Right cardiac atrium (tissue), 5 donors: ENCODE measurements around the gene TUT1. TPM values are rescaled to one million over a fixed set of nuclear protein-coding genes. Genes with fewer than 3 reads are reported as not detected.
"Not testable (repeated sequence)": the region's sequence is repeated elsewhere in the genome, so short reads cannot be mapped to it uniquely, and the experiment has no call there.

Experiments
- ATAC-seq, 2 donors: fragments of 200-7000 bp; cut with Tn5 transposase; one replicate each; pipeline versions ENCODE4 v1.8.0 to v1.9.1; 2020; ENCODE audit warnings: moderate library complexity in 2 of 2, mild to moderate bottlenecking in 1 of 2
- DNase-seq, 3 donors: peaks; one replicate each; pipeline ENCODE4 v3.0.0-alpha.2; 2020
- H3K27ac ChIP-seq: one replicate; pipeline ENCODE4 v1.5.1; 2013; ENCODE audit warnings: mild to moderate bottlenecking, low read length, control low read depth, moderate library complexity
- H3K27me3 ChIP-seq: one replicate; pipeline ENCODE4 v1.6.1; 2013; ENCODE audit not compliant: control insufficient read depth, insufficient read depth
- H3K4me1 ChIP-seq: one replicate; pipeline ENCODE4 v1.6.1; 2013; ENCODE audit warnings: low read length; ENCODE audit not compliant: control insufficient read depth, insufficient read depth
- H3K4me3 ChIP-seq: one replicate; pipeline ENCODE4 v1.5.1; 2013; ENCODE audit warnings: low read length, control low read depth
- H3K9me3 ChIP-seq: one replicate; pipeline ENCODE4 v1.6.1; 2013; ENCODE audit warnings: low read length; ENCODE audit not compliant: control insufficient read depth
- WGBS: extraction: QIAGEN DNeasy Blood & Tissue Kit; methylation state at CpG from one replicate; pipeline ENCODE4 v1.1.7; 2013; 5-methylcytosine and 5-hydroxymethylcytosine counted together
- intact Hi-C, 4 donors: fragments of 100-400 bp; cut with DNase I; formaldehyde crosslinking; loops; one replicate each; pipeline versions ENCODE4 v1.11.0 to v1.14.0; 2022 to 2023
- polyA plus RNA-seq: library from polyadenylated mRNA; stranded (reverse); fragments of 200-250 nt; gene quantifications from one replicate; pipeline ENCODE4 v1.2.3, GENCODE V29; 2013
- total RNA-seq, 4 donors: library from RNA; stranded (reverse); fragmentation: NEBNext Ultra II Directional; extraction: Animal tissue kit (Norgen Biotek cat#: 25700); gene quantifications; one replicate each; pipeline ENCODE4 v1.2.1, GENCODE V29; 2021
- donor health status: healthy with polysubstance abuse.
- donor health status: DM: no; HTN: yes; CAD: no.
- donor health status: DM: no; HTN: no; CAD: no.
- donor health status: DM: no; HTN: yes; CAD: no; lungs with severe emphysema.
- donor health status: DM: yes; HTN: yes; CAD: no.

TUT1 gene
- total and polyA plus RNA-seq, 5 donors: 8.0 to 15.3 (median 11.5) TPM

GRCh38 chr11:62566247-62566646, 25.1 kb downstream of the TUT1 start:
- Histone ChIP-seq H3K4me3 (no peak overlapping the region), H3K27ac (no peak overlapping the region), H3K9me3 (no peaks in the 10 kb centered on the region), H3K4me1 (no peaks in the 10 kb centered on the region), H3K27me3 (no peaks in the 10 kb centered on the region)
- intact Hi-C loops: loop anchor here in 1 of 4 donors (10.0 kb wide), 1 partner anchor 71 kb away; no protein-coding TSS in a partner anchor
- WGBS: 89% methylated on average over 8 of the region's 8 CpGs
- ATAC-seq (no peak), DNase-seq (no peak)

DNA sequence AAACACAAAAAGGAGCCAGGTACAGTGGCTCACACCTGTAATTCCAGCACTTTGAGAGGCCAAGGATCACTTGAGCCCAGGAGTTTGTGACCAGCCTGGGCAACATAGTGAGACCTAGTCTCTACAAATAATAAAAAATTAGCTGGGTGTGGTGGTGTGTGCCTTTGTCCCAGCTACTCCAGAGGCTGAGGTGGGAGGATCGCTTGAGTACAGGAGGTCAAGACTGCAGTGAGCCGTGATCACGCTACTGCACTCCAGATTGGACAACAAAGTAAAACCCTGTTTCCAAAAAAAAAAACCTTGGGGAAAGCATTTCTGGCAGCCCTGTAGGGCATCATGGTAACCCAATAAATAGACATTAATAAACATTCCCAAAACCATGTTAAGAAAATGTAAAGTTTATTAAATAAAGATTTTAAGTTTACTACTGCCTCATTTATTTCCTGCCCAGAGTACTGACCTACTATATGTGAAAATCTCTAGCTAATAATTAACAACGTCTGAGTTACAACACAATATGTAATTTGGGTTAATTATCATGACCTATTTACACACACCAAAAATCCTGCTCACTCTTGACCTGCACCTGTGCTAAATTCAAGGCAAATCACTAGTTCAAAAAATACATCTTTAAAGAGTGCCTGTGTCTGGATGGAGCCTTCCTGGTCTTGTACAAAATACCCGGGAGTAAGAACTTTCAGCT, 26.1 kb downstream of the TUT1 start:
- 68% methylated on average over 5 of the region's 5 CpGs for WGBS
- DNase-seq: no peak
- ATAC-seq: no peak
- H3K27me3 ChIP-seq: no peaks in the 10 kb centered on the region
- no peak overlapping the region for H3K27ac ChIP-seq
- intact Hi-C loops: loop anchor here in 1 of 4 donors (10.0 kb wide), 1 partner anchor 70 kb away; no protein-coding TSS in a partner anchor
- no peaks in the 10 kb centered on the region for H3K9me3 ChIP-seq
- no peak overlapping the region for H3K4me3 ChIP-seq
- no peaks in the 10 kb centered on the region for H3K4me1 ChIP-seq

- H3K4me1 ChIP-seq, ATAC-seq, H3K27me3 ChIP-seq, H3K9me3 ChIP-seq, H3K27ac ChIP-seq, DNase-seq, H3K4me3 ChIP-seq: not testable (repeated sequence)
- intact Hi-C loops: loop anchor here in 2 of 4 donors (2.0 to 10.0 kb wide), 2 partner anchors 67 to 137 kb away; no protein-coding TSS in a partner anchor
- WGBS: 74% methylated on average over 3 of the region's 3 CpGs
Observed at GRCh38 chr11:62561677-62562230, 29.6 kb downstream of the TUT1 start.

GRCh38 chr11:62560566-62561103, 30.7 kb downstream of the TUT1 start:
- H3K4me3 ChIP-seq: no peak overlapping the region
- 40% methylated on average over 2 of the region's 2 CpGs for WGBS
- no peaks in the 10 kb centered on the region for H3K27me3 ChIP-seq
- peak; percentile 88 to 92 (median 90) for DNase-seq
- intact Hi-C loops: loop anchor here in 2 of 4 donors (2.0 to 10.0 kb wide), 2 partner anchors 66 to 136 kb away; no protein-coding TSS in a partner anchor
- peak; percentile 82 to 84 for ATAC-seq
- H3K27ac ChIP-seq: peak overlapping the region; percentile 85
- H3K9me3 ChIP-seq: no peaks in the 10 kb centered on the region
- H3K4me1 ChIP-seq: peaks cover 18% of the 10 kb centered on the region

- DNase-seq, H3K9me3 ChIP-seq, H3K27me3 ChIP-seq, ATAC-seq, H3K4me3 ChIP-seq: not testable (repeated sequence)
- intact Hi-C loops: loop anchor here in 3 of 4 donors (2.0 to 10.0 kb wide), 3 partner anchors 65 to 135 kb away; no protein-coding TSS in a partner anchor
- 81% methylated on average over 5 of the region's 5 CpGs for WGBS
- Histone ChIP-seq H3K4me1 (peaks cover 25% of the 10 kb centered on the region), H3K27ac (peak overlapping the region; percentile 79)
Observed at GRCh38 chr11:62559626-62560025, 31.7 kb downstream of the TUT1 start.

GRCh38 chr11:62559204-62559603, 32.1 kb downstream of the TUT1 start:
- DNase-seq (no peak), ATAC-seq (no peak)
- no peaks in the 10 kb centered on the region for H3K27me3 ChIP-seq
- peak overlapping the region; percentile 25 for H3K27ac ChIP-seq
- no peak overlapping the region for H3K4me3 ChIP-seq
- peaks cover 29% of the 10 kb centered on the region for H3K4me1 ChIP-seq
- WGBS: 83% methylated on average over 8 of the region's 8 CpGs
- intact Hi-C loops: loop anchor here in 1 of 4 donors (10.0 kb wide), 1 partner anchor 134 kb away; no protein-coding TSS in a partner anchor
- H3K9me3 ChIP-seq: no peaks in the 10 kb centered on the region

- intact Hi-C loops: loop anchor here in 1 of 4 donors (10.0 kb wide), 1 partner anchor 134 kb away; no protein-coding TSS in a partner anchor
- Histone ChIP-seq H3K4me1 (peaks cover 34% of the 10 kb centered on the region), H3K27me3 (no peaks in the 10 kb centered on the region), H3K27ac (no peak overlapping the region), H3K9me3 (no peaks in the 10 kb centered on the region), H3K4me3 (no peak overlapping the region)
- no peak for ATAC-seq
- no peak for DNase-seq
- whole genome bisulfite sequencing: 87% methylated on average over 9 of the region's 9 CpGs
Observed at GRCh38 chr11:62558669-62559068, 32.7 kb downstream of the TUT1 start.

- Histone ChIP-seq H3K27me3 (no peaks in the 10 kb centered on the region), H3K4me1 (peaks cover 44% of the 10 kb centered on the region), H3K9me3 (no peaks in the 10 kb centered on the region), H3K27ac (peak overlapping the region; percentile 83), H3K4me3 (no peak overlapping the region)
- 56% methylated on average over 3 of the region's 3 CpGs for WGBS
- ATAC-seq: no peak
- DNase-seq: no peak
- intact Hi-C loops: loop anchor here in 1 of 4 donors (10.0 kb wide), 1 partner anchor 132 kb away; no protein-coding TSS in a partner anchor
Observed at GRCh38 chr11:62556875-62557631, 34.3 kb downstream of the TUT1 start.

DNA sequence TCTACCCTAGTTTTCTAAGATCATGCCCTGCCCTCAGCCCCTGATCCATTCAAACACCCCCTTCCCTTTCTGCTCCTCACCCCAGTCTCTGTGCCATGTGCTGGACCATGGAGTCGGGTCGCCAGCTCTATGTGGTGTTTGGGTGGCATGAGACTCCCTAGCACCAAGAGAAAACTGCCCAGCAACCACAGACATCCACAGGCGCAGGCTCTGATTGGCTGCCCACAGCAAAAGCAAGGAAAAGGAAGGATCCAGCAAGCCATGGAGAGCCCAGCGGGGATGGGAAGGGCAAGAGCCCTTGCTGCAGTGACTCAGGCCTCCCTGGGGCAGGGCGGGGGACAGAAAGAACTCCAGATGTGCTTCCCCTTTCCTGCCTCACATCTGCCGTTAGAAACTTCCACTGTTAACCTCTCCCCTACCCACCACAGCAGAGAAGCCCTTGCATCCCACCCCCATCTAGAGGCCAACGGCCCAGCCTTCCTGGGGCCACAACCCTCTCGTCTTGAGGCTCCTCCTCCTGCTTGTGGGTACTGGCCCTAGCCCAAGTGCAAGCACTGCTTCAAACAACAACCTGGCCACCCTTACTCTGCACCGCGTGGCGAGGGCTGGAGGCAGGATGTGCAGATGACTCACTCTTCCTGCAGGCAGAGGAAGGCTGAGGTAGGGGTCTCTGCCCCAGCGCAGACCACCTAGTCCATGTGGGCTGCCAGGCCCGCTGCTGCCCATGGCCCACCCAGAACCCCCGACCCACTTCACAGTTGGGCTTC, 35.0 kb downstream of the TUT1 start:
- WGBS: 17% methylated on average over 14 of the region's 14 CpGs
- intact Hi-C loops: loop anchor here in 1 of 4 donors (10.0 kb wide), 1 partner anchor 131 kb away; no protein-coding TSS in a partner anchor
- H3K4me1 ChIP-seq: peaks cover 48% of the 10 kb centered on the region
- peak; percentile 93 to 95 (median 95) for DNase-seq
- H3K4me3 ChIP-seq: no peak overlapping the region
- H3K9me3 ChIP-seq: no peaks in the 10 kb centered on the region
- peak overlapping the region; percentile 83 for H3K27ac ChIP-seq
- ATAC-seq: peak; percentile 77 to 82
- no peaks in the 10 kb centered on the region for H3K27me3 ChIP-seq
